Stimulated activated CD4-positive, alpha-beta T cell treated with anti-CD3 and anti-CD28 coated beads, Interleukin-15, amount 100 ng/mL, for 24 hours (primary cell): ENCODE data around the gene ATE1.
A peak's percentile ranks its signal among the peaks of the same experiment; 100 is the strongest.

Source experiments
- DNase-seq: peaks from one replicate; pipeline ENCODE4 v3.0.0-alpha.2; 2020

The ATE1 gene

GRCh38 chr10:121864653-121865052 is 63.2 kb downstream of the ATE1 start:
- no peak for DNase-seq

GRCh38 chr10:121864168-121864567 is 63.7 kb downstream of the ATE1 start:
- DNase-seq = no peak

GRCh38 chr10:121862649-121863048 is 65.2 kb downstream of the ATE1 start:
- no peak for DNase-seq

GRCh38 chr10:121862042-121862441 is 65.8 kb downstream of the ATE1 start:
- DNase-seq = no peak

GRCh38 chr10:121860810-121861209 is 67.0 kb downstream of the ATE1 start:
- DNase-seq = no peak

GRCh38 chr10:121854809-121855445 is 72.9 kb downstream of the ATE1 start:
- DNase-seq = no peak

- no peak for DNase-seq
Measured at GRCh38 chr10:121853950-121854349, 73.9 kb downstream of the ATE1 start.

GRCh38 chr10:121851786-121852185 is 76.0 kb downstream of the ATE1 start:
- DNase-seq = no peak

- no peak for DNase-seq
Measured at GRCh38 chr10:121848082-121848481, 79.7 kb downstream of the ATE1 start.

- no peak for DNase-seq
Measured at GRCh38 chr10:121846555-121846954, 81.3 kb downstream of the ATE1 start.

GRCh38 chr10:121845044-121845784 is 82.6 kb downstream of the ATE1 start:
- DNase-seq = peak; percentile 3

- no peak for DNase-seq
Measured at GRCh38 chr10:121844537-121844936, 83.3 kb downstream of the ATE1 start.

- DNase-seq = no peak
Measured at GRCh38 chr10:121843379-121843778, 84.5 kb downstream of the ATE1 start.

GRCh38 chr10:121841862-121842261 is 86.0 kb downstream of the ATE1 start:
- no peak for DNase-seq

GRCh38 chr10:121838931-121839330 is 88.9 kb downstream of the ATE1 start:
- DNase-seq = no peak

GRCh38 chr10:121838149-121838548 is 89.7 kb downstream of the ATE1 start:
- DNase-seq = no peak

- no peak for DNase-seq
Measured at GRCh38 chr10:121836171-121836570, 91.7 kb downstream of the ATE1 start.

- DNase-seq = no peak
Measured at GRCh38 chr10:121835376-121835775, 92.5 kb downstream of the ATE1 start.

GRCh38 chr10:121834757-121835156 is 93.1 kb downstream of the ATE1 start:
- no peak for DNase-seq

GRCh38 chr10:121833387-121833786 is 94.4 kb downstream of the ATE1 start:
- DNase-seq = no peak

GRCh38 chr10:121832647-121833046 is 95.2 kb downstream of the ATE1 start:
- DNase-seq = no peak

GRCh38 chr10:121831777-121832176 is 96.1 kb downstream of the ATE1 start:
- no peak for DNase-seq

- no peak for DNase-seq
Measured at GRCh38 chr10:121831237-121831636, 96.6 kb downstream of the ATE1 start.

GRCh38 chr10:121830101-121830500 is 97.7 kb downstream of the ATE1 start:
- DNase-seq = no peak

- no peak for DNase-seq
Measured at GRCh38 chr10:121828045-121828444, 99.8 kb downstream of the ATE1 start.
